Muscle layer of colon (tissue), 2 donors: ENCODE data around the gene HMOX1.

Experiments
- H3K27ac ChIP-seq: one replicate; pipeline ENCODE4 v1.7.0; 2013; ENCODE audit warnings: low read depth, mild to moderate bottlenecking, low read length, moderate library complexity
- H3K27me3 ChIP-seq, 2 donors: one replicate each; pipeline ENCODE4 v1.7.0; 2013; ENCODE audit warnings: low read length in 2 of 2, mild to moderate bottlenecking in 2 of 2; ENCODE audit not compliant: insufficient read depth in 2 of 2, control insufficient read depth in 1 of 2
- H3K36me3 ChIP-seq: one replicate; pipeline ENCODE4 v1.7.0; 2013; ENCODE audit warnings: mild to moderate bottlenecking, low read length; ENCODE audit not compliant: insufficient read depth
- H3K4me1 ChIP-seq: one replicate; pipeline ENCODE4 v1.7.0; 2013; ENCODE audit warnings: mild to moderate bottlenecking, low read length; ENCODE audit not compliant: insufficient read depth
- H3K4me3 ChIP-seq, 2 donors: one replicate each; pipeline ENCODE4 v1.7.0; 2013; ENCODE audit warnings: low read length in 2 of 2, low read depth in 1 of 2, mild to moderate bottlenecking in 1 of 2, moderate library complexity in 1 of 2
- H3K9ac ChIP-seq: one replicate; pipeline ENCODE4 v1.7.0; 2013; ENCODE audit warnings: low read length
- H3K9me3 ChIP-seq: one replicate; pipeline ENCODE4 v1.7.0; 2013; ENCODE audit warnings: mild to moderate bottlenecking, low read length
- donor health status: abdominal sarcoma.
- donor health status: Adenocarcinoma of cecum.

HMOX1 gene

DNA sequence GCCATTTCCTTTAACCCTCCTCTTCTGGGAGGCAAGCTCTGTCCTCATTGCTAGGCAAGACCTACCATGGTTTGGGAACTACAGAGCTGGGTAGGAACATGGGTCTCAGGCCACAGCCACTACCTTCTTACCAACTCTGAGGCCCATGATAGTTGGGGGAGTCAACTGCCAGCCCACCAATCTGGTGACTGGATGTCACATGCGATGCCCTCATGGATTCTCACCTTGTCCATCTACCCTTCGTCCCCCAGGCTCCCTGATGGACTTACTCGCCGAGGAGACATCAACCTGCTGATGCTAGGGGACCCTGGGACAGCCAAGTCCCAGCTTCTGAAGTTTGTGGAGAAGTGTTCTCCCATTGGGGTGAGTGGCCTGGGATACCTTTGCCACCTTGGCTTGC is 32.7 kb downstream of the HMOX1 start:
- Histone ChIP-seq H3K4me1 (no peaks in the 10 kb centered on the region), H3K36me3 (peaks cover 62% of the 10 kb centered on the region), H3K4me3 (no peak overlapping the region), H3K27ac (no peak overlapping the region), H3K9me3 (no peaks in the 10 kb centered on the region), H3K9ac (no peak overlapping the region), H3K27me3 (no peaks in the 10 kb centered on the region)

DNA sequence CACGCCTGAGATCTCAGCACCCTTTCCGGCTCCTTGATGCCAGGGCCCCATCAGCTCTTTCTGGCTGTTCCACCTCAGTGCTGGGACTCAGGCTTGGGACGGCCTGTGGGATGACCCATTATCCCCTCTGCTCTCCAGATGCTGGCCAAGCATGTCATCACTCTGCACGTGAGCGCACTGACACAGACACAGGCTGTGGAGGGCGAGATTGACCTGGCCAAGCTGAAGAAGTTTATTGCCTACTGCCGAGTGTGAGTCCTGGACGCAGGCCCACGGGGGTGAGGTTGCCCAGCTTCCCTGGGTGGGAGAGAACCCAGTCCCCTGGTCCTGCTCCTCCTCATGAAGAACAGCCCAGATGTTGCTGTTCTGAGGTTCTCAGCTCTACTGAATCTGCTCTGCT is 36.7 kb downstream of the HMOX1 start:
- no peaks in the 10 kb centered on the region for H3K4me1 ChIP-seq
- H3K36me3 ChIP-seq = peaks cover 66% of the 10 kb centered on the region
- H3K4me3 ChIP-seq = no peak overlapping the region
- no peaks in the 10 kb centered on the region for H3K9me3 ChIP-seq
- no peak overlapping the region for H3K9ac ChIP-seq
- no peaks in the 10 kb centered on the region for H3K27me3 ChIP-seq
- H3K27ac ChIP-seq = no peak overlapping the region

DNA sequence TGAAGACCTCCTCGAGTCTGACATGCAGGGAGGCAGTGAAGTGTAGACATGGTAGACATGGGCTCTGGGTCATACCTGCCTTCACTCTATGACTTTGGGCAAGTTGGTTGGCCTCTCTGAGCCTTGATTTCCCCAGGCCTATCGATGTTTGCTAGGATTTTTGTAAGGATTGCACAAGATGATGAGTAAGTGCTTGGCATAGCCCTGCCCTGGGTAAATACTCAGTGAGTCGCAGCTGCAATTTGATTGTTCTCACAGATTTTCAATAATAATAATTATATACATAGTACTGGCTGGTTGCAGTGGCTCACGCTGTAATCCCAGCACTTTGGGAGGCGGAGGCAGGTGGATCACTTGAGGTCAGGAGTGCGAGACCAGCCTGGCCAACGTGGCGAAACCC is 37.2 kb downstream of the HMOX1 start:
- Histone ChIP-seq H3K27ac (no peak overlapping the region), H3K36me3 (peaks cover 66% of the 10 kb centered on the region), H3K4me1 (no peaks in the 10 kb centered on the region), H3K4me3 (no peak overlapping the region), H3K27me3 (no peaks in the 10 kb centered on the region), H3K9ac (no peak overlapping the region), H3K9me3 (no peaks in the 10 kb centered on the region)

DNA sequence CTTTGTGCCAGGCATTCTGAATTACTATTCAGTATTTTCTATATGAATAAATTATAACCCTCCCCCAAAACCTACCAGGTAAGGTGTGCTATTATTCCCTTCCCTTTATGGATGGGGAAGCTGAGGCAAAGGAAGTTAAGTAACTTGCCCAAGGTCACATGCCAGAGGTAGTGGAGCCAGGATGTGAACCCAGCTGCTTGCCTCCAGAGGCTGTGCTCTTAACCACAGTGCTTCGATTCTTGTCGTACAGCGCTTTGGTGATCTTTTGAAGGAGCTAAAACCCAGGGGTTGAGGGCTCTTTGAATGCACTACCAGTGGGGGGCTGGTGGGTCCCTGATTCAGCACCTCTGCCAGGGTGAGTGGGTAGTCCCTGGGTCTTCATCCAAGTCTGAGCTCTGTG is 37.8 kb downstream of the HMOX1 start:
- Histone ChIP-seq H3K4me1 (no peaks in the 10 kb centered on the region), H3K36me3 (peaks cover 60% of the 10 kb centered on the region), H3K9ac (no peak overlapping the region), H3K27me3 (no peaks in the 10 kb centered on the region), H3K4me3 (no peak overlapping the region), H3K9me3 (no peaks in the 10 kb centered on the region), H3K27ac (no peak overlapping the region)

DNA sequence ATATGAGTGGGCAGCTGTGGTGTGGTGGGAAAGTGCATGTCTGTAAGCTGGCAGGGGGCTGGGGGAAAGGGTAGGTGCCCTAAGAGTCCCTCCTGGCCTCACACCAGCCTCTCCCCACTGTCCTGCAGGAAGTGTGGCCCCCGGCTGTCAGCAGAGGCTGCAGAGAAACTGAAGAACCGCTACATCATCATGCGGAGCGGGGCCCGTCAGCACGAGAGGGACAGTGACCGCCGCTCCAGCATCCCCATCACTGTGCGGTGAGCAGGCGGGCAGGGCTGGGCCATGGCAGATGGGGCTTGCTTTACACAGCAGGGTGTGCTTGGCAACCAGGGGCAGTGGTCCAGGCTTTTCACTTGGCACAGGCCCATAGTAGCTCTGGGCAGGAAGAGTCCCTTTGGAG is 38.9 kb downstream of the HMOX1 start:
- Histone ChIP-seq H3K27ac (no peak overlapping the region), H3K27me3 (no peaks in the 10 kb centered on the region), H3K9ac (no peak overlapping the region), H3K4me3 (no peak overlapping the region), H3K9me3 (no peaks in the 10 kb centered on the region), H3K36me3 (peaks cover 55% of the 10 kb centered on the region), H3K4me1 (no peaks in the 10 kb centered on the region)

DNA sequence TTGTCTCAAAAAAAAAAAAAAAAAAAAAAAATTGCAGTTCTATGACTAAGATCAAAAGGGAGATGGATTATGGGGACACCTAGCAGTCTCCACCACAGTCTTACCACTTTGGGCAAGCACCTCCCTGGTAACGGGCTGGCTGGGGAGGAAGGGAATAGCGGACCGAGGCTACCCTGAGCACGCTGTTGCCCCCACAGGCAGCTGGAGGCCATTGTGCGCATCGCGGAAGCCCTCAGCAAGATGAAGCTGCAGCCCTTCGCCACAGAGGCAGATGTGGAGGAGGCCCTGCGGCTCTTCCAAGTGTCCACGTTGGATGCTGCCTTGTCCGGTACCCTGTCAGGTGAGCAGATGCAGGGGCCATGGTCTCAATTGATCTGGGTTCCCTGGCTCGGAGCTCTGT is 40.2 kb downstream of the HMOX1 start:
- Histone ChIP-seq H3K4me3 (no peak overlapping the region), H3K4me1 (no peaks in the 10 kb centered on the region), H3K27me3 (no peaks in the 10 kb centered on the region), H3K9me3 (no peaks in the 10 kb centered on the region), H3K27ac (no peak overlapping the region), H3K36me3 (peaks cover 41% of the 10 kb centered on the region), H3K9ac (no peak overlapping the region)

DNA sequence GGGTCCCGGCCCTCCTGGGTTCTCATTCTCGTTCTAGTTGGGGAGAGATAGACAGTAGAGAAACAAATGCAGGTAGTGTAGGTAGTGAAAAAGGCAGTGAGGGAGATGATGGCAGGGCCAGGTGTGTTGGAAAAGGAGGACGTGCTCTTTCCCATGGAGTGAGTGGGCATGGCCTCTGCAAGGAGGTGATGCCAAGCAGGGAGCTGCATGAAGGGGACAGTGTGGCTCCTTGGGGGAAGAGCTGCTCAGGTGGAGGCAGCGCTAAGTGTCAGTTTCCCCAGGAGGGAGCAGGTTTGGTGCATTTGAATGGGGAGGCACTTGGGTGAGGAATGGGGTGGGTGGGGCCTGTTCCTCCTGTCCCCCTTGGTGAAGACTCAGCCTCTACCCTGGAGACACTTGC is 41.2 kb downstream of the HMOX1 start:
- Histone ChIP-seq H3K36me3 (peaks cover 33% of the 10 kb centered on the region), H3K27ac (no peak overlapping the region), H3K27me3 (no peaks in the 10 kb centered on the region), H3K9me3 (no peaks in the 10 kb centered on the region), H3K9ac (no peak overlapping the region), H3K4me3 (no peak overlapping the region), H3K4me1 (no peaks in the 10 kb centered on the region)

DNA sequence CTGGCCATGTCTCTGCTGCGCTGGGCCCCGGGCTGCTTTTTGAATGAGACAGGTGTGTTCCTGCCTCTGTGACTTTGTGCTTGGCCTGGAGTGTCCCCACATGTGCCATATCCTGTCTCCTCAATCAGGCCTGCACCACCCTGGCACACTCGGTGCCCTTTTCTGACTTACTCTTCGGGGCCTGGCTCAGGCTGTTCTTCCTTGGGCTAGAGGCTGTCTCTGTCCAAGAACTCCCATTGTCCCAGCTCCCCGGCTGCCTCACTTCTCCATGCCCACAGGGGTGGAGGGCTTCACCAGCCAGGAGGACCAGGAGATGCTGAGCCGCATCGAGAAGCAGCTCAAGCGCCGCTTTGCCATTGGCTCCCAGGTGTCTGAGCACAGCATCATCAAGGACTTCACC is 42.0 kb downstream of the HMOX1 start:
- H3K9me3 ChIP-seq = no peaks in the 10 kb centered on the region
- no peak overlapping the region for H3K9ac ChIP-seq
- H3K4me1 ChIP-seq = no peaks in the 10 kb centered on the region
- H3K27me3 ChIP-seq = no peaks in the 10 kb centered on the region
- no peak overlapping the region for H3K27ac ChIP-seq
- peaks cover 29% of the 10 kb centered on the region for H3K36me3 ChIP-seq
- no peak overlapping the region for H3K4me3 ChIP-seq

DNA sequence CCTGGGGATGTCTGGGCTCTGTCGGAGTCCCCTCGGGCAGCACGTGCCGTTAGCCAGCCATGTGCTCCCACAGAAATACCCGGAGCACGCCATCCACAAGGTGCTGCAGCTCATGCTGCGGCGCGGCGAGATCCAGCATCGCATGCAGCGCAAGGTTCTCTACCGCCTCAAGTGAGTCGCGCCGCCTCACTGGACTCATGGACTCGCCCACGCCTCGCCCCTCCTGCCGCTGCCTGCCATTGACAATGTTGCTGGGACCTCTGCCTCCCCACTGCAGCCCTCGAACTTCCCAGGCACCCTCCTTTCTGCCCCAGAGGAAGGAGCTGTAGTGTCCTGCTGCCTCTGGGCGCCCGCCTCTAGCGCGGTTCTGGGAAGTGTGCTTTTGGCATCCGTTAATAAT is 43.2 kb downstream of the HMOX1 start:
- no peak overlapping the region for H3K9ac ChIP-seq
- peaks cover 28% of the 10 kb centered on the region for H3K36me3 ChIP-seq
- no peak overlapping the region for H3K4me3 ChIP-seq
- no peaks in the 10 kb centered on the region for H3K9me3 ChIP-seq
- no peaks in the 10 kb centered on the region for H3K27me3 ChIP-seq
- no peaks in the 10 kb centered on the region for H3K4me1 ChIP-seq
- H3K27ac ChIP-seq = no peak overlapping the region

DNA sequence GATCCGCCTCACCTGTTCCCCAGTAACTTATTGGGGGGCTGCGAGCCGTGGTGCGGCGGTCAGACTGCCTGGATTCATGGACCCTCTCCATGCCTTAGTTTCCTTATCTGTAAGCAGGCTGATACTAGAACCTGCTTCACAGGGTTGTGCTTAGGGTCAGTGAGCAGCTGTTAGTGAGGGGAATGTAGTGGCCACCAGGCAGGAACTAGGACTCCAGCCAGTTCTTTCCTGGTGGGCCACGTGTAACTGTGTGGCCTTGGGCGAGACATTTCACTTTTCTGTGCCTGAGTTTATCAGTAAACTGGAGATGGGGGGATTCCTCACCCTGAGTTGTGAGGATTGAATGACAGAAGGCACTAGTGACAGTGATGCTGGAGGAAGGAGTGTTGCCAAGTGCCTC is 43.9 kb downstream of the HMOX1 start:
- Histone ChIP-seq H3K4me3 (no peak overlapping the region), H3K27ac (no peak overlapping the region), H3K9ac (no peak overlapping the region), H3K36me3 (peaks cover 22% of the 10 kb centered on the region), H3K27me3 (no peaks in the 10 kb centered on the region), H3K9me3 (no peaks in the 10 kb centered on the region), H3K4me1 (no peaks in the 10 kb centered on the region)

DNA sequence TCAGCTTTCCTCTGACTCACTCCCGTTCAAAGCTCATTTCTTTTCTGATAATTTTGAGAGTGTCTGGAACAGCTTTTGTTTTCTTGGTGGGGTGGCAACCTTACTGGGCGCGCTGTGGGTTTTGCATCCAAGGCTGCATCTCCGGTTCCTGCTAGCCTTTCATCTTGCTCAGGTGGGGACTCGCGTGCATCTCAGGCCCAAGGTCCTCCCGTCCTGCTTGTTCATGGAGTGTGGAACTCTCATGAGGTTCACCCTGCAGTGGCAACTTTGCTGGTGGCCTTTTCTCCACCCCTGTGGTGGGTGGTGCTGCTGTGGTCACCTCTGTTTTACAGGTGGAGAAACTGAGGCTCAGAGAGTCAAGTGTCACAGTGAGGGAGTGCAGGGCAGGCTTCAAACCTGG is 44.6 kb downstream of the HMOX1 start:
- Histone ChIP-seq H3K4me3 (no peak overlapping the region), H3K9ac (no peak overlapping the region), H3K9me3 (no peaks in the 10 kb centered on the region), H3K36me3 (peaks cover 14% of the 10 kb centered on the region), H3K27ac (no peak overlapping the region), H3K27me3 (no peaks in the 10 kb centered on the region), H3K4me1 (no peaks in the 10 kb centered on the region)

DNA sequence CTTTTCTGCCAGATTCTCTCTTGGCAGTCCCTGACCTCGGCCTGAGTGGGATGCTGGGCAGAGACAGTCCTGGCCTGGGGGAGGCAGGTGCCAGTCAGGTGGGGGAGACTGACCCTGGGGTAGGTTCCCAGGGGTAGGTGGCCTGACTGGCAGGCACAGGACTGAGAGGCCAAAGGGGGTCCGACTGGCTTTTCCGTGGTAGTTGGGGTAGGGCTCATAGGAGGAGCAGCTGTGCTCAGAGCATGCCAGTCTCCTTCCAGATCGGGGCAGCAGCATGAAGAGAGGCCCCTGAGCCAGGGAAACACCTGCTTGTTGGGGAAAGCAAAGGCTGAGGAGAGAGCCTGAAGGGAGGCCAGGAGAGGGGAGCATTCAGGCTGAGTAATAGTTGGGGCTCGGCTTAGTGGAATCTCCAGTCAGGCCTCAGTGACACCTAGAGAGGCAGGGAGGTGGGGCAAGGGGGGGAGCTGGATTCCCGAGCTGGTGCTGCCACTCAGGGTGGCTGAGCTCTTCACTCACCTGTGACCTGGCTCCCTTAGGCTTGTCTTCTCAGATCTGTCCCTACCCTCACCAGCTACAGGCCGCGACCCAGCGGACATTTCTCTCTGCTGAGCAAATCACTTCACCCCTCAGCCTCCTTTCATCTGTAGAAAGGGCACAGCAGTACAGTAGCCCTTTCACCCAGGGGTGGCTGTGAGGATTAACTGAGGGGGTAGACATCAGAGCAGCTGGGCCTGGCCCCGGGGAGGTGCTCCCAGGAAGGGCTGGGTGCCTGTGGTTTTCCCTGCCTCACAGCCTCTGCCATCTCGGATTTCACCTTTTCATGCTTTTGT is 45.3 kb downstream of the HMOX1 start:
- no peak overlapping the region for H3K4me3 ChIP-seq
- H3K9me3 ChIP-seq = no peaks in the 10 kb centered on the region
- H3K9ac ChIP-seq = no peak overlapping the region
- H3K4me1 ChIP-seq = peaks cover 2% of the 10 kb centered on the region
- H3K27ac ChIP-seq = no peak overlapping the region
- H3K27me3 ChIP-seq = no peaks in the 10 kb centered on the region
- H3K36me3 ChIP-seq = peaks cover 9% of the 10 kb centered on the region
